Kidney epithelial cell (primary cell): ENCODE results near the gene CCDC157. TPM values are rescaled to one million over a fixed set of nuclear protein-coding genes. Genes with fewer than 3 reads are reported as not detected.

Experiments
- DNase-seq: peaks from one replicate; pipeline ENCODE4 v3.0.0-alpha.2; 2010; ENCODE audit warnings: low read depth
- H3K27me3 ChIP-seq: 2 replicates; pipeline ENCODE4 v1.6.0; 2011; ENCODE audit warnings: low read length; ENCODE audit not compliant: control insufficient read depth, insufficient read depth
- H3K36me3 ChIP-seq: 2 replicates; pipeline ENCODE4 v1.5.1; 2011; ENCODE audit warnings: low read length; ENCODE audit not compliant: control insufficient read depth, insufficient read depth
- H3K4me3 ChIP-seq: 2 replicates; pipeline ENCODE4 v1.5.1; 2011; ENCODE audit warnings: low read depth, mild to moderate bottlenecking, control low read depth, low read length
- CTCF ChIP-seq: IDR thresholded peaks from 2 replicates; pipeline ENCODE4 v1.5.1; 2011; ENCODE audit warnings: mild to moderate bottlenecking, moderate library complexity, low read length, control low read depth, inconsistent platforms; ENCODE audit not compliant: insufficient read depth, poor library complexity, severe bottlenecking
- total RNA-seq: library from RNA; depleted of rRNA; stranded (reverse); fragments of >200 nt; gene quantifications from 2 replicates; pipeline ENCODE4 v1.2.3, GENCODE V29; 2015

The CCDC157 gene
- total RNA-seq, 1 donor from 2014 or later: 14.6 TPM

- no peak for DNase-seq
- peaks cover 8% of the 10 kb centered on the region for H3K36me3 ChIP-seq
Measured at GRCh38 chr22:30416837-30417236, 60.0 kb downstream of the CCDC157 start.

GRCh38 chr22:30420347-30421125 is 63.7 kb downstream of the CCDC157 start:
- Histone ChIP-seq H3K4me3 (no peak overlapping the region), H3K27me3 (no peaks in the 10 kb centered on the region), H3K36me3 (peaks cover 7% of the 10 kb centered on the region)
- no peak for TF ChIP-seq CTCF
- peak; percentile 55 for DNase-seq

More at GRCh38 chr22:30416837-30417236, 60.0 kb downstream of the CCDC157 start:
- H3K4me3 ChIP-seq: no peak overlapping the region
- H3K27me3 ChIP-seq: no peaks in the 10 kb centered on the region
- no peak for TF ChIP-seq CTCF

GRCh38 chr22:30421695-30422480 is 65.1 kb downstream of the CCDC157 start:
- no peaks in the 10 kb centered on the region for H3K27me3 ChIP-seq
- peaks cover 3% of the 10 kb centered on the region for H3K36me3 ChIP-seq
- no peak for TF ChIP-seq CTCF
- H3K4me3 ChIP-seq: no peak overlapping the region
- DNase-seq: no peak

- Histone ChIP-seq H3K4me3 (peak overlapping the region; percentile 43), H3K36me3 (peaks cover 2% of the 10 kb centered on the region), H3K27me3 (no peaks in the 10 kb centered on the region)
- no peak for TF ChIP-seq CTCF
- DNase-seq: peak; percentile 86
Measured at GRCh38 chr22:30422481-30423300, 65.9 kb downstream of the CCDC157 start.

- peaks cover 2% of the 10 kb centered on the region for H3K36me3 ChIP-seq
- no peaks in the 10 kb centered on the region for H3K27me3 ChIP-seq
- no peak for TF ChIP-seq CTCF
- DNase-seq: no peak
- H3K4me3 ChIP-seq: peak overlapping the region; percentile 43
Measured at GRCh38 chr22:30423301-30423958, 66.6 kb downstream of the CCDC157 start.
